GM21737 (cell line): Measurements from ENCODE around the gene MED28.
"Not testable (repeated sequence)": the region's sequence is repeated elsewhere in the genome, so short reads cannot be mapped to it uniquely, and the experiment has no call there.

Experiments used
- ATAC-seq: cut with Tn5 transposase; IDR thresholded peaks from one replicate; pipeline ENCODE4 v1.9.1; 2021; ENCODE audit warnings: mild to moderate bottlenecking, moderate library complexity; ENCODE audit not compliant: unreplicated experiment

The MED28 gene

DNA sequence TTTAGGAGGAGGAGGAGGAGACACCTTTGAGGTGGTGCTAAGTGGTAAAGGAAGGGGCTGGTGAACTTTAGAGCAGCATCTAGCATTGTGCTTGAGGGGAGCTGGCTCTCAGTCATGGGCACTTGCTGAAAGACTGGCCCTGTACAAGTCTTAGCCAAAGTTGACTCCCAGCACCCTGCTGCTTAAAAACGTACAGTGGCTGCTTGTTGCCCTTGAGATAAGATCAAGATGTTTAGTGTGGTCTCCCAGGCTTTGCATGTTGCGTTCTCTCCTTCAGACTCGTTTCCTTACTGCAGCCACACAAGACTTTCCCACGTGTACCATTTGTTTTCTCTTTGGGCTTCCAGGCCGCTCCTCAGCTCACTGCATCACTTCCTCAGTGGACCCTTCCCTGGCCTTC is 1.8 kb downstream of the MED28 start:
- ATAC-seq: no peak

DNA sequence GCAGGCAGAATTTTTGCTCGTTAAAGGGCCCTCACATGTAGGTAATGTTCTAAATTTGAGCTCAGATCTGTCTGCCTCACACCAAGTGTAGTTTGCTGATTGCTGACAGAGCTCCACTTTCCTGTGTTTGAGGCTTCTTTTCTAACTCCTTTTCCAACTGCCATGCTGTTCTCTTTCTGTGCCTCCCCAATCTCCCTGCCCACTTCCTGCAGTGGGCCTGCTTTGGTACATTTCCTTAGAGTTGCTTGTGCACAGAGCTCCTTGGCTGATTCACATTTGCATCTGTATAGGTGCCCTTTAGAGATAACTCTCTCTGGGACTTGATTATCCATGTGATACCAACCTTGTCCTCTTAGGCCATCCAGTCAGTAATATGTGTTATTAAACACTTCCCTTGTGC is 4.5 kb downstream of the MED28 start:
- ATAC-seq: no peak

DNA sequence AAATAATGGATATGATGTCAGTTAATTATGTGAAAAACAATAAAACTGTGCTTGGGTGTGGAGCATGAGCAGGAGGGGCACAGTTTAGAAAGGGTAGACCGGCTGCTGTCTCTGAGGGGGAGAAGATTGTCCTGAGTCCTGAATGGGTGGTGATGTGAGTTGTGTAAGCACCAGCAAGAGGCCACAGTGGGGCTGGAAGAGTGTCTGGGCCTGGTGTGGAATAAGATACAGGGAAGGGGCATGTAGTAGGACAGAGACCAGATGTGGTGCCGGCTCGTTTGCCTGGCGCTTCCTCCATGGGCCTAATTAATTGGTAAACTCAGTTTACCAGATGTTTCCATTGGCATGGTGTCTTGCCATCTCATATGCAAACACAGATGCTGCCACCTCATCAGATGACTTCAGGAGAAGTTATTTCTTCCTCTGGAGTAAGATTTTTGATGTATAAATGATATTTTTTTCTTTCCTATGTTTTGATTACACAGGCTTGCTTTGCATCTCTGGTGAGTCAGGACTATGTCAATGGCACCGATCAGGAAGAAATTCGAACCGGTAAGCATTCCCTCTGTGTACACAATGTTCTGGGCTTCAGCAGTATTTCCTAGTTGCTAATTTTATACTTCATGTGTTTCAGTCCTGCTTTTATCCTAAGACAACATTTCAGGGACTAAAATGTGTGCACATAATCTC is 5.1 kb downstream of the MED28 start:
- no peak for ATAC-seq

DNA sequence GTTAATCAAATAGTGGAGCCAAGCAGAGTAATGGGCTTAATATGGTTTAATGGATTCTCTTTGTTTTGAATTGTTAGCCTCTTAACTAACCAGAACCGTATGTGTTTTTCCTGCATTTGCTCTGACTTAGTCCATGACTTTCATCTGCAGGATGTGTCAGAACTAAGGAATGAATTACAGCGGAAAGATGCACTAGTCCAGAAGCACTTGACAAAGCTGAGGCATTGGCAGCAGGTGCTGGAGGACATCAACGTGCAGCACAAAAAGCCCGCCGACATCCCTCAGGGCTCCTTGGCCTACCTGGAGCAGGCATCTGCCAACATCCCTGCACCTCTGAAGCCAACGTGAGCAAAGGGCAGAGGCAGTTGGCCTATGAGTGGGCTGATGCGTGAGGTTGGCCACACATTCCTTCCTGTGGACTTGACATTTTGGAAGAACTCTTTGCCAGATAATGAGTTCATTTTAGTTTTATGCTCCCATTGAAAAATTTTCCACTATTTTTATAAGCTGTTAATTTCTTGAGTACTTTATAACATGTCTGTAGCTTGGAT is 9.1 kb downstream of the MED28 start:
- ATAC-seq: no peak

DNA sequence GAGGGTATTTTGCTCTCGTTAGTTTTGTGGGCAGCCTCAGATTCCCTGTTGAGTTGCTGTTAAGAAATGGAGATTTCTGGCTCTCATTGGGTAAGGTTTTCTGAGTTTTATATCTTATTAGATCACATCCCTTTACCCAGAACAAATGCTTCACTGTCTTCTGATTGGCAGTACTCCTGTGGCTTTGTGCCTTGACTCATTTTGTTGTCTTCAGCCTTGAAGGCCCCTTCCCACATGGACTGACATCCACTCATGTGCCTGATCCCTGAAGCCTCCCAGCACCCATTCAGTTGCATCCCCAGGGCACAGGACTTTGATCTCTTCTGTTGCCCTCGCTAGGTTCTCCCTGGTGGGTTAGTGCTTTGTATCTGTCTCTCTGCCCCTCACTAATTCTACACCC is 10.4 kb downstream of the MED28 start:
- no peak for ATAC-seq

DNA sequence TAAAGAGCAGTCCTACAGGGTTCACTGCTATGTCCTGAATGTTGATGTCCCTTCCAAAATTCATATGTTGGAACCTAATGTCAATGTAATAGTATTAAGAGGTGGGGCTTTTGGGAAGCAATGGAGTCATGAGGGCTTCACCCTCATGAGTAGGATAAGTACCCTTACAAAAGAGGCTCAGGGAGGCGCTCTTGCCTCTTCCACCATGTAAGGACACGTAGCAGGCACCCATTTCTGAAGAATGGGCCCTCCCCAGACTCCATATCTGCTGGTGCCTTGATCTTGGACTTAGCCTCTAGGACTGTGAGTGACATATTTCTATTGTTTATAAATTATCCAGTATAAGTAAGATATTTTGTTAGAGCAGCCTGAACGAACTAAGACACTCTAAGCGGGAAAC is 15.8 kb downstream of the MED28 start:
- ATAC-seq: no peak

DNA sequence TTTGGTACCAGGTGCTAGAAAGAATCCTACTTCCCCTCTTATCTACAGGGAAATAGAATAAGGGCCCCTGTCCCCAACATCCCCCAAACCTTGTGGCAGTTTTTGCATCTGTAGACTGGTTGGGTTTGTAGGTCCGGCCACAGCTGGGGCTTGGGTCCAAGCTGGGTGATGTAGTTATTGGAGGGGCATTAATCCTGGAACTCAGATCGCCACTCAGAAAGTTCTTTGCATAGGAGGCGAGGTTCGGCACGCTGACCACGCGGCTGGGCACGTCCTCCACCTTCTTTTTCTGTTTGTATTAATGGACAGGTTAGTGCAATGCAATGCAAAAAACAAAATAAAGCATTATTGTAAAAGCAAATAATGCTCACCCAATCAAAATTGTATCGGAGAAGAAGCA is 19.2 kb downstream of the MED28 start:
- no peak for ATAC-seq

DNA sequence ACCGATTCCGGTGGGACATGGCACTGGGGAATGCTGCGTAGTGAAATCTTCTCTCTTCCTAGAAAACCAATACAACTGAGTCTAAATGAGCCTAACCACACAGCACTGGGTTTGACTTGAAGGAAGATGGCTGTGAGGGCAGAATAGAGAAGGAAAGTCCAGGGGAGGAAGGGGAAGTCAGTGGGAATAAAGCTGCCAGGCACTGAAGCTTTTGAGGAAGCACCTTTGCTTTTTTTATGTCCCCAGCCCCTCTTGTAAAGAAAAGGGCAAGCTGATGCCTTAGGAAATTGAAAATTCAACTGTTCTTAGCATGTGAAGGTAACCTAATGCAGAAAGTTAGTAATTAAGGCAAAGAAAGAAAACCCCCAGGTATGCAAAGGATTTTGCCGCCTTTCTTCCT is 20.6 kb downstream of the MED28 start:
- no peak for ATAC-seq

DNA sequence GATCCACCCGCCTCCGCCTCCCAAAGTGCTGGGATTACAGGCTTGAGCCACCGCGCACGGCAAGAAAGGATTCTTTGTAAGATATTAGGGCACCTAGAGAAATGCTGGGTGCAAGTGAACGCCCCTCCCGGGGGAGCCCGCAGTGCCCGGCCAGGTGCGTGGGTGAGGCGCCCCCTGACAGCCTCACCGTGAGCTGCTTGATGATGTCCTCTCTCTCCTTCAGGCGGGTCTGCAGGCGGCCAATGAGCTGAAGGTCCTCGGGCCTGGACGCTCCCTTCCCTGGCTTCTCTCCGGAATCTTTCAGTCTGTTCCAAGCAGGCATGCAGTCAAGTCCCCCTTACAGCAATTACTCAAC is 21.9 kb downstream of the MED28 start:
- peak; percentile 5 for ATAC-seq

DNA sequence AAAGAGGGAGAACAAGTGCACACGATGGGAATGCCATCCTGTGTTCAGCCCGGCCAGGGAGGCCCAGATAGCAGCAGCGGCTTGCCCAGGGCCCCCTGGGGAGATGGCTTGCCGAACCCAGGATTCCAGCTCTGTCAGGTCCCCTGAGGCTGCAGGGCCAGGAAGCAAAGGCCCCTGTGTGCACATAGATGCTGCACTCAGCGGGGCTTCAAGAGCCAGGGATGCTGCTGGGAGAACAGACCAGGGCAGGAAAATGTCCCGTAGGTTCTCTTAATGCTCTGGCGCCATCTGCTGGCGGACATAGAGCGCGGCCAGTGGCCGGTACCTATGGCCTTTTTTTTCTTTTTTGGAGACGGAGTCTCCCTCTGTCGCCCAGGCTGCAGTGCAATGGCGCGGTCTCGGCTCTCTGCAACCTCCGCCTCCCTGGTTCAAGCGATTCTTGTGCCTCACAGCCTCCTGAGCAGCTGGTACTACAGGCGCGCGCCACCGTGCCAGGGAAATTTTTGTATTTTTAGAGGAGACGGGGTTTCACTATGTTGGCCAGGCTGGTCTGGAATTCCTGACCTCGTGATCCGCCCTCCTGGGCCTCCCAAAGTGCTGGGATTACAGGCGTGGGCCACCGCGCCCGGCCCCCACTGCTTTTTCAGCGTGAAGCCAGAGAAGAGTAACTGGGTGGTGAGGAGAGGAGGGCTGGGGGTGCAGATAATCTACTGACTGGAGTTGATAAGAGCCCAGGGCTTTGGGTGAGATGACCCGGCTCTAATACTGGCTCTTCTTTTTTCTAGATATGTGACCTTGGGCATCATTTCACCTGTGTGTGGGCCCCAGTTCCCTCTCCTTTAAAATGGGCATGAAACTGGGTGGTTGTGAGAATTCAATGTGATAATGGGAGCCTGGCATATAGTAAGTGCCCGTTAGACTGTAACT is 22.5 kb downstream of the MED28 start:
- ATAC-seq: peak; percentile 76

DNA sequence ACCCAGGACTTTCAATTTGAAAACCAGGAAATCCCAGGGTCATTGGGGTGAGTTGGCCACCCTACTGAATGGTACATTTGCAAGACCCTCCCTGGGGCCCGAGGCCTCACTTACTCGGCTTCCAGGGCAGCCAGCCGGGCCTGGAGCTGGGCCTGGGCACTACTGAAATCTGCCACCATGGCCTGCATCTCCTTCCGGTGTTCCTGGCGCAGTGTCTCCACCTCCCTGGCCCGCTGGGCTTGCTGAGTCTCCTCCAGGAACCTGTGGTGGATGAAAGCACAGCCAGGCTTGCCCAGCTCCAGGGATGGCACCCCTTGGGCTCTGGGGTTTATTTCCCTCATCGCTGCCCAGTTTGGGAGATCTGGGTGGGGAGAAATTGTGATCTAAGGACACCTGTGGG is 24.7 kb downstream of the MED28 start:
- ATAC-seq: no peak

DNA sequence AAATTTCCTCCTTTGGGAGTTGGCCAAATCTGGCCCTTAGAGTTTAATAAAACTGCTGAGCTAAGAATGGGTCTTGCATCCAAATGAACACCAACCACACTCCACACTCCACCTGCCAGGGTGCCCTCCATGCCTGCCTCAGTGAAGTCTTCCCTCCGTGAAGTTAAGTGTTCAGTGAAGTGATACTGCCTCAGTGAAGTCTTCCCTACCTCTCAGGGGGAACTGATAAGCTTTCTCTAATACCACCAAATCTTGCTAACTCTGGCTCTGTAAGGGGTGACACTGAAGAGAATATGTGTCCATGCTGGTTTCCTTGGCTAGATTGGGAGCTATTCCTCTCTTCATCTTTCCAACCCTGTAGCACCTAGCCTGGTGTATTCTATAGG is 27.9 kb downstream of the MED28 start:
- ATAC-seq: no peak

DNA sequence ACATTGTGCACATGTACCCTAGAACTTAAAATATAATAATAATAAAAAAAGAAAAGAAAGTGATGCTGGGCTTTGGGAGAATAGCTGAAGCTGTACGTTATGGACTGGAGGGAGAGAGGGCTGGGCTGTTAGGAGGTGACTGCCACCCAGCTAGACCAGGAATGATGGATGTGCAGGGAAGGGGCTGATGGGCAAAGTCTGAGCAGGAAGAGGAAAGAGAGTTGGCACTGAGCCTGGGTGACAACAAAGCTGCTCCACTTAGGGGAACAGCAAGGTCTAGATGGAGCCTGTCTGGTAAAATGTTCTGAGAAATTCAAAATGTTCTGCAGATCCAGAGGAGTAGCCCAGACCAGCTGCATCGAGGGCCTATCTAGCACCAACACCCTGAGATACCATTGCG is 32.3 kb downstream of the MED28 start:
- ATAC-seq: no peak

DNA sequence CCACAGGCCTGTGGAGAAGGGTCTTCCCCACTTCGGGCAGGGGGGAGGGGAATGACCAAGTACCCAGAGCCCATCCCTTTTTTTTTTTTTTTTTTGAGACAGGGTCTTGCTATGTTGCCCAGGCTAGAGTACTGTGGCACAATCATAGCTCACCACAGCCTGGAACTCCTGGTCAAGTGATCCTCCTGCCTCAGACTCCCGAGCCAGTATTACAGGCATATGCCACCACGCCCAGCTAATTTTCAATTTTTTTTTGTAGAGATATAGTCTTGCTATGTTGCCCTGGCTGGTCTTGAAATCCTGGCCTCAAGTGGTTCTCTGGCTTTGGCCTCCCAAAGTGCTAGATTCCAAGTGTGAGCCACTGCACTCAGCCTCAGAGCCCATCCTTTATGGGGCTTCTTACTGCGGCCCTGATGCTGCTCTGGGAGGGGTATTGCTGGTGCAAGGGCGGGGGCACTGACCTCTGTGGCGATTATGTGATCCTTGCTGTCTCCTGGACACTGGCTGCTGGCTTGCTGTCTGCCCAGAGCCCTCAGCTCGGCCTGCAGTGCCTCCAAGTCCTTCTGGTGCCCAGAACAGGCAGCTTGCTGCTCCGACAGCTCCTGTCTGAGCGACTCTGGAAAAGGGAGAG is 32.9 kb downstream of the MED28 start:
- ATAC-seq: no peak

DNA sequence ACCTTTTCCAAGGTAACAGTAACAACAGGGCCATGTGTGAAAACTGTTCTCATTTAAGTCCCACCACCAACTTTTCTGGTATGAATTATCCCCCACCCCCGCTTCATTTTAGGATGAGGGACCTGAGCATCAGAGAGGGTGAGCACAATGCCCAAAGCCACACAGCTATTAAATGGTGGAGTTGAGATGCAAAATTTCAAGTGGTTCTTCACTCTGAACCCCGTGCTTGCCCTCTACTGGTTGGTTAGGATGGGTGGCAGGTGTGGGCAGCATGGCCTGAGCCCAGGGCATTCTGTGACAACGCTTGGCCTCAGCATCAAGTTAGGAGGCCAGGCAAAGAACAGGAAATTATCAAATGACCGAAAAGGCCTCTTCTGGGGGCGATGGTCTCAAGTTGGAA is 33.5 kb downstream of the MED28 start:
- ATAC-seq: no peak

DNA sequence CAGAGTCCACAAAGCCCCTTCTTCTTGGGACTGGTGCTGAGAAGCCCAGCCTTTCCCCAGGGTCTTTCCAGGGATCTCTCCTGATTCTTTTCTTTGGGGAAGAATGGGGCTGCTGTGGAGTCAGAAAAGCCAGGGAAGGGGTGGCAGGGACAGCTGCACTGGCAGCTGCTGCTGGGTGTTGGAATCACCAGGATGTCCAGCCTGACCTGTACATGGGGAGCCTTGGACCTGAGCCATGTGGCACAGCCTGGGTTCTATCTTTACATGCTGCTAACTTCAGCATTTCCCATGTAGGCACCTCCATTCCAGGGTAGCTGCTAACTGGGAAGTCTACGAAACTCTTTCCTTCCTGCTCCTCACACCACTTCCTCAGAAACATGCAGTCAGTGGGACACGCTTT is 36.0 kb downstream of the MED28 start:
- no peak for ATAC-seq

DNA sequence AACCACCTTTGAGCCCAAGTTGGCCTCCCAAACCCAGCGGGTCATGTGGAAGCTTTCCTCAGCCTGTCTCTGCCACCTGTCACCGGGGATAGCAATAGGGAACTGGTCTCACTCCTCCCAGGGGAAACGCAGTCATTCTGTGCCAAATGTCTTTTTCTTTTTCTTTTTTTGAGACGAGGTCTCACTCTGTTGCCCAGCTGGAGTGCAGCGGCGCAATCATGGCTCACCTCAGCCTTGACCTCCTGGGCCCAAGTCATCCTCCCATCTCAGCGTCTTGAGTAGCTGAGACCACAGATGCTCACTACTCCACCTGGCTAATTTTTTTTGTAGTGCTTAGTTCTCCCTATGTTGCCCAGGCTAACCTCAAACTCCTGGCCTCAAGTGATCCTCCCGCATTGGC is 40.3 kb downstream of the MED28 start:
- no peak for ATAC-seq

DNA sequence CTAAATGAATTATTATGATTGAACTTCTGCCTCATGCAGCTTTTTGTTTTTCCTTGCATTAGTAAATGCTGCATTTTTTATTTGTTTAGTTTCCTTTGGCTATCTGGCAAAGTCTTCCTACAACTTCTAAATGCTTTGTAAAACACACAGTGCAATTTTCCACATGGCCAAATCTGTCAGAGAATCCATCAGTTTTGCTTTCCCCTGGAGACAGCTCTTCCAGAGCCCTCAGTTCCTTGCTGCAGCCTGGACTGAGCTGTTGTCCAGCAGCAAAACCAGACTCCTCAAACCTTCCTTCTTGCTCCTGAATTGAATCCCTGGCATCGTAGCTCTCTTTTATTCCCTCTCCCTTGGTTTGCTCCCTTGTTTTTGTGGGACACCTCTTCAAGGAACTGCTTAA is 42.6 kb downstream of the MED28 start:
- ATAC-seq: no peak

DNA sequence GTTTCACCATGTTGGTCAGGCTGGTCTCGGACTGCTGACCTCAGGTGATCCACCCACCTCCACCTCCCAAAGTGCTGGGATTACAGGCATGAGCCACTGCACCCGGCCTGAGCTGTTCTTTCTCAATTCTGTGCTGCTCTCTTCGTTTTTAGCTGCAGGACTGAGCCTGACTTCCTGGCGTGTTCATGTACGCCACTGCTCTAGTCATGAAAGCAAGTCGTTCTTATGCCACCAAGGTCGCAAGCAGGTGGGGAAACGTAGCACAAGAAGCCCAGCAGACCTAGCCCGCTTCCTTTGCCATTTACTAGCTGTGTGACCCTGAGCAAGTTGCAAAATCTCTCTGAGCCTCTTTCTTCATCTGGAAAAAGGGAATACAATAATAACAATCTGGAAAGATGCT is 43.4 kb downstream of the MED28 start:
- ATAC-seq: no peak

DNA sequence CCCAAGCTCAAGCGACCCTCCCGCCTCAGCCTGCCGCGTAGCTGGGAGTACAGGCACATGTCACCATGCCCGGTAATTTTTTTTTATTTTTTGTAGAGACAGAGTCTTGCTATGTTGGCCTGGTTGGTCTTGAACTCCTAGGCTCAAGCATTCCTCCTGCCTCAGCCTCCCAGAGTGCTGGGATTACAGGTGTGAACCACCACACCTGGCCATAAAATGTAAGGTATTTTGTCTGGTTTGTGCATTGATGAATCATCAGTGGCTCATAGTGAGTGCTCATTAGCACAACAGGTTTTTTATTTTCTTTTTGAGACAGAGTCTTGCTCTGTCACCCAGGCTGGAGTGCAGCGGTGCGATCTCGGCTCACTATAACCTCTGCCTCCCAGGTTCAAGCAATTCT is 44.8 kb downstream of the MED28 start:
- not testable (repeated sequence) for ATAC-seq

DNA sequence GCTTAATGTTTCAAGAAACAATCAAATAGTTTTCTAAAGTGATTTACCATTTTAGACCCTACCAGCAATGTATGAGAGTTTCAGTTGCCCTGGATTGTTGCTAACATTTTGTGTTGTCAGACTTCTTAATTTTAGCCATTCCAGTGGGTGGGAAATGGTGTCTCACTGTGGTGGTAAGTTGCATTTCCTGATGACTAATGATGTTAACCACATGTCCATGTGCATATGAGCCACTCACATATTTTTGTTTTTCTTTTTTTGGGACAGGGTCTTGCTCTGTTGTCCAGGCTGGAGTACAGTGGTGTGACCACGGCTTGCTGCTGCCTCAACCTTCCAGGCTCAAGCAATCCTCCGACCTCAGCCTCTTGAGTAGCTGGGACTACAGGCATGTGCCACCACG is 48.3 kb downstream of the MED28 start:
- ATAC-seq: no peak

DNA sequence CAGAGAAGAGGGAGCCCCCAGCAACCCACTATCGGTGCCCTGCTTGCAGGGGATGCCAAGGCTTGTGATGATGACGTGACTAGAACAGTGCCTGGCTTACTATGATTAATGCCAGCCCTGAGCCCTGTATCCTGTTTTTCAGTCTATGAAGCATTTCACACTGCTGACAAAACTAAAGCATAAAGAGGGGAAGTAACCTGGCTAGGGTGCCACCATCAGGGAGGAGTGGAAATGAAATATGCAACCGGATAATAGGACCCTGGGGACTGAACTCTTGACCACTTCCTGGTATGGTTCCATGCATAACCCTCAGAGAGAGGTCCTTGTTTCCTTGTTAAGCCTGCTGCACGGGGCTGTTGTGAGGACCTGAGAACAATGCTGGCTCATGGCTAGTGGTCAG is 50.3 kb downstream of the MED28 start:
- peak; percentile 95 for ATAC-seq
